H1 (cell line): Measurements from ENCODE around the gene PPP1CC. TPM values are rescaled to one million over a fixed set of nuclear protein-coding genes. Genes with fewer than 3 reads are reported as not detected.

Source experiments
- CHD7 ChIP-seq: fragments of 300-600 bp; sonication (generic); IDR thresholded peaks from 2 replicates; pipeline ENCODE4 v1.7.1; 2012; ENCODE audit warnings: low read length, moderate library complexity, mild to moderate bottlenecking, inconsistent platforms; ENCODE audit not compliant: insufficient replicate concordance
- E2F6 ChIP-seq: IDR thresholded peaks from 2 replicates; pipeline ENCODE4 v1.6.1; 2012; ENCODE audit warnings: inconsistent platforms
- GABPA ChIP-seq: IDR thresholded peaks from 2 replicates; pipeline ENCODE4 v1.6.1; 2011; ENCODE audit warnings: mild to moderate bottlenecking, low read length, moderate library complexity, borderline replicate concordance; ENCODE audit not compliant: insufficient read depth
- MAFK ChIP-seq: IDR thresholded peaks from 2 replicates; pipeline ENCODE4 v1.6.1; 2012; ENCODE audit warnings: low read depth, mild to moderate bottlenecking, improper control_type of control experiment, low read length
- NANOG ChIP-seq: IDR thresholded peaks from 2 replicates; pipeline ENCODE4 v1.6.1; 2011; ENCODE audit warnings: low read length, low read depth, mild to moderate bottlenecking, inconsistent platforms; ENCODE audit not compliant: insufficient read depth, poor library complexity, severe bottlenecking
- SIN3A ChIP-seq, 2 experiments: IDR thresholded peaks in 1 of 2; conservative IDR thresholded peaks in 1 of 2; 2 replicates each; pipeline ENCODE4 v1.6.1; 2011 to 2012; ENCODE audit warnings: low read length in 2 of 2, improper control_type of control experiment in 1 of 2, low read depth in 1 of 2, mild to moderate bottlenecking in 1 of 2
- SRF ChIP-seq: IDR thresholded peaks from 2 replicates; pipeline ENCODE4 v1.6.1; 2011; ENCODE audit warnings: mild to moderate bottlenecking, low read depth, low read length, moderate library complexity
- polyA plus RNA-seq, 7 experiments: library from polyadenylated mRNA; depleted of rRNA in 3 of 7; stranded (reverse) in 5 of 7; unstranded in 2 of 7; fragments of >200 nt in 5 of 7; fragments of 200-250 nt in 2 of 7; gene quantifications; 1 replicate in 5 of 7; 2 replicates in 1 of 7; 4 replicates in 1 of 7; pipeline versions ENCODE4 v1.2.1 to v1.2.3, GENCODE V29; 2011 to 2013; ENCODE audit warnings: missing spikeins in 2 of 7, mixed read lengths in 2 of 7
- total RNA-seq: library from RNA; stranded (reverse); fragmentation: NEBNext Ultra II Directional; extraction: Animal tissue kit (Norgen Biotek cat#: 25700); gene quantifications from 2 replicates; pipeline ENCODE4 v1.2.1, GENCODE V29; 2021

The PPP1CC gene
- total and polyA plus RNA-seq, 2 of the 8 experiments (the other 6 are each of a cell fraction or from before 2014, with no cell fraction given), result 193 to 350 TPM

GRCh38 chr12:110750784-110751461 lies 8.2 kb upstream of the PPP1CC start (continued):
- TF ChIP-seq CHD7 (no peak), GABPA (no peak), E2F6 (no peak), SRF (no peak), NANOG (no peak), SIN3A (conservative IDR thresholded peaks at IDR 0.05 in 1 of 2, IDR thresholded peaks at IDR 0.05 in 1 of 2; ENCODE audit: low read depth in 1 of 2, low read length in 2 of 2) (no peak), MAFK (no peak)
